PC-3 (cell line): ENCODE results near the gene KRTAP9-9.

ENCODE experiments used
- CTCF ChIP-seq: fragments of 300-600 bp; sonication (generic); conservative IDR thresholded peaks from 2 replicates; pipeline ENCODE4 v1.5.1; 2017; ENCODE audit warnings: antibody characterized with exemption, low read depth, mild to moderate bottlenecking, low read length
- EZH2phosphoT487 ChIP-seq: fragments of 300-600 bp; sonication (generic); IDR thresholded peaks from 2 replicates; pipeline ENCODE4 v1.6.1; 2018; ENCODE audit warnings: mild to moderate bottlenecking, antibody characterized with exemption, low read length, borderline replicate concordance

DNA sequence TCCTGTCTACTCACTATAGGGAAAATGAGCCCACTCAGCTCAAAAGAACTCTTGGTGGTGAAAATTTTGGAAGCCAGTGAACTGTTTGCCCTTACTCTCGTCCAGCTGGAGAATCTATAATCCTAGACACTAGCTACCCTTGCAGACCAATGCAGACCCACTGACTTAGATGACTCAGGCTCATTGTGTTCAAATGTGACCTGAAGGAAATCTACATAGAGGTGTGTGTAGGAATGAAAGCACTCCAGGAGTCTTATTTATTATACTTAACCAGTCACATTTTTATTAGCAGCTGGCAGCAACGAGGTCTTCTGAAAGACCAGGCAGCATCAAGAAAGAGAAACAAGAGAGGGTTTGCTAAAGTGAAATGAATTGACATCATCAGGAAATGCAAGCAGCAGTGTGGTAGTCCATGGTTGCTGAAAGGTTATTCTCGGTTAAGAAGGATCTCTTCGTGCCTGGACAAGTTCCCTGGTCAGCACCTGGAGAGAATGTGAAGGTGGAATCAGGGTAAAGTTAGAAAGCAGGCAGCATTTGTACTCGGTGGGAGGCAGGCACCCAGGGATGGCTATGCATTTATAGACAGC lies 46.1 kb downstream of the KRTAP9-9 start:
- TF ChIP-seq CTCF, result no peak
- TF ChIP-seq EZH2phosphoT487, result no peak
